Stimulated activated memory B cell treated with anti-CD40 and anti-IgM and Interleukin-4, amounts not matched to agents 10 μg/mL and 1 μg/mL and 100 μg/mL, for 72 hours (primary cell): ENCODE measurements around the gene PXMP2.

Experiments used
- ATAC-seq: fragments of 150-1000 bp; cut with Tn5 transposase; 2 replicates; pipeline ENCODE4 v1.10.0; 2021
- H3K27ac Mint-ChIP-seq: one replicate; pipeline ENCODE4 v1.8.0; 2022; ENCODE audit warnings: mild to moderate bottlenecking, mixed read lengths
- H3K27me3 Mint-ChIP-seq: one replicate; pipeline ENCODE4 v1.8.0; 2022; ENCODE audit warnings: mixed read lengths
- H3K36me3 Mint-ChIP-seq: one replicate; pipeline ENCODE4 v1.8.0; 2022; ENCODE audit warnings: mixed read lengths
- H3K4me1 Mint-ChIP-seq: one replicate; pipeline ENCODE4 v1.8.0; 2022; ENCODE audit warnings: mixed read lengths
- H3K4me3 Mint-ChIP-seq: one replicate; pipeline ENCODE4 v1.8.0; 2022; ENCODE audit warnings: mild to moderate bottlenecking, moderate library complexity, mixed read lengths
- H3K9me3 Mint-ChIP-seq: one replicate; pipeline ENCODE4 v1.8.0; 2022; ENCODE audit warnings: mixed read lengths

Gene PXMP2

DNA sequence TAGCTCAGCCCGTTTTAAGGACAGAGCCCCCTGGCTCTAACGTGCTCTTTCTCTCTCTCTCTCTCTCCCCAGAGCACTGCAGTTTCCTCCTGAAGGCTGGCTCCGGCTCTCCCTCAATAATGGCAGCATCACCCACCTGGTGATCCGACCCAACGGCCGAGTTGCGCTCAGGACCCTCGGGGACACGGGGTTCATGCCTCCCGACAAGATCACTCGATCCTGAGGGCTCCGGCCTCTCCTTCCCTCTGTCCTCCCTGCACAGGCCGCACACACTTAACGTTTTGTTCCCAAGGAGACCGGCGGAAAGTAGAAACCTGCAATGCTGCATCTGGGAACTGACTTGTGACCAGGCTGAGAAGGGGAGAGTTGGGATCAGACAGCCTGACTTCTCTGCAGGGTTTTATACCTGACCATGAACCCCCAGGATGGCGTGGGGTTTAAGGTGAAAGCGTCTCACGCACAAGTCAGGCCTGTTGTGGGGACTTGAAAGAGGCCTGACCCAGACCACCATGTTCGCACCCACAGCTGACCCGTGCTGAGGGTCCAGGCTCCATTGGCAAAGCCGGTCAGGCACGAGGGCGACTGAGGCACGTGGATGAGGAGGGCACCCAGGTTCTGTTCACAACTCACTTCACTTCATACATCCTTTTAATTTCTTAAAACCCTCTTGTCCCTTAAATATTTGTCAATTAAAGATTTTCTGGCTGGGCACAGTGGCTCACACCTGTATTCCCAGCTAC, 33.4 kb downstream of the PXMP2 start:
- ATAC-seq, result no peak
- Mint-ChIP-seq H3K36me3 (peaks cover 67% of the 10 kb centered on the region), H3K4me1 (no peaks in the 10 kb centered on the region), H3K27ac (no peak overlapping the region), H3K4me3 (peak overlapping the region; percentile 25), H3K27me3 (no peaks in the 10 kb centered on the region), H3K9me3 (no peaks in the 10 kb centered on the region)

DNA sequence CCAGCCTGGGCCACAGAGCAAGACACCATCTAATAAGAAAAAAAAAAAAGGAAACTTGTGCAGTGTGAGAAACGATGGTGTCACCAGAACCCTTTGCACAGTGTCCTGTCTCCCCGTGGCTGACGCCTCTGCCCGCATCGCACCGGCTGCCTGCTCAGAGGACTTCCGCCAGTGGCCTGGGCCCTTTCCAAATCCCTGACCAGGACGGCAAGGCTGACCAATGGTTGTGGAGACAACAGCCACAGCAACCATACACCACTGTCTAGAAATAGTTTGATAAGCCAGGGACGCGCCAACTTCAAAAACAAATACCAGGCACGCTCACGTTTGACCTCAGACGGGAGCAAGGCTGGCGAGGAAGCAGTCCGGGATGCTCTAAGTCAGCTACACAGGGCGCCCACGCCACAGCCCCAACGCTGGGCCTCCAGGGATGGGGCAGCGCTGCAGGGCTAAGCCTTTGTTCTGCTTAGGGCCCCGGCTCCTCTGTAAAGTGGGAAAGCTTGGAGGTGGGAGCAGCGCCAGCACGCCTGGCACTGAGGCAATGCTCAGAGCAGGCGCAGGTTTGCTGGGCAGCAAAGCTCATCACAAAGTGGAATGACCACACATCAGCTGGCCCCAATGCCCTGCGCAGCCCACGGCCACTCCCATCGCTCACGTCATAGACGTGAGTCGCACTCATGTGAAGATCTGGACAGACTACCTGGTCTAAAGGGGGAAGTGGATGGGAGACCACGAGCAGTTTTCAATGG, 35.8 kb downstream of the PXMP2 start:
- Mint-ChIP-seq H3K4me3 (no peak overlapping the region), H3K9me3 (no peaks in the 10 kb centered on the region), H3K27me3 (no peaks in the 10 kb centered on the region), H3K36me3 (peaks cover 76% of the 10 kb centered on the region), H3K4me1 (no peaks in the 10 kb centered on the region), H3K27ac (no peak overlapping the region)
- ATAC-seq, result no peak

DNA sequence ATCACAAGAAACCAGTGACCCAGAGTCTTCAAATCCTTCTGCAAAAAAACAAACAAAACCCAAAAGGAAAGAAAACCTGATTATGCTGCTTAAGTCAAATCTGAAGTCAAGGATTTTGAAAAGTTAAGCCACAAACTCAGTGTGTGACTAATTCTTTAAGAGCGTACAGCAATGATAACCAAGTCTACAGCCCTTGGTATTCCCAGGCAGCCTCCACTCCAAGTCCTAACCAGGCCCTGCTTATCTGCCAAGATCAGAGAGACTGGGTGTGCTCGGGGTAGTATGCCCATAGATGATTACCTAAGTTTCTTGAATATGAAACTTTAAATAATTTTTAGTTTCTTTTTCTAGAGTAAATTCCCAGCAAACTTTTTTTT, 36.4 kb downstream of the PXMP2 start:
- Mint-ChIP-seq H3K27ac (no peak overlapping the region), H3K36me3 (peaks cover 76% of the 10 kb centered on the region), H3K4me3 (no peak overlapping the region), H3K27me3 (no peaks in the 10 kb centered on the region), H3K4me1 (no peaks in the 10 kb centered on the region), H3K9me3 (no peaks in the 10 kb centered on the region)
- ATAC-seq, result no peak

DNA sequence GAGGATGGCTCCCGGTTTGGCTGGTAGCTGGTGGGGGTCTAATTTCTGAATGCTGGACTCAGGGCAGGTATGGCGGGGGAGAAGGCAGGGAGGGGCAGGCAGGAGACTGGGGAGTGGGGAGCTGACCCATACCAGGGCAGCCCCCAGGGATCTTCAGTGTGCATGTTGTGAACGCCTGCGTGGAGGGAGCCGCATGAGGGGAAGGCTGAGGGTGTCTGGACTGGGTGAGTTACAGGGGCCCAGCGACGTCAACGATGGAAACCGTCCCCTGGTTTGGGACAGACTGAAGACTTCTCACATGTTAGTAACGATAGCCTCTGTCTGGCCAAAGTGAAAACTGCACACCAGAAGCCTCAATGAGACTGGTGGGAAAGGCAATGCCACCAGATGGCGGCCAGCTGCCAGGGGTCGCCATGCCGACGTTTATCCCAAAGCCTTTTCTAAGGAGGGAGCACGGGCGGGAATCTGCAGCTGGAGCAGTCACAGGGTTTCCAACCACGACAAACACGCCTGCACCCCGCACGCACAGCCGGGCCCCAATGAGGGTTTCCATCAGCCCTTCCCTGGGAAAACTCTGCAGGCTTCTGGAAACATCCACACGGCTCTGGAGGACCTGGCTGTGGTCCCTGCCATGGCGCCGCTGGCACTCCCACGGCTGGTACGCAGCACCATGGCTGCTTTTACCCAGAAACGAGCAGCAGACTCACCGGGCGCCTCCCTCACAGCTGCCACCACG, 37.3 kb downstream of the PXMP2 start:
- Mint-ChIP-seq H3K4me3 (no peak overlapping the region), H3K27ac (no peak overlapping the region), H3K4me1 (no peaks in the 10 kb centered on the region), H3K9me3 (no peaks in the 10 kb centered on the region), H3K27me3 (no peaks in the 10 kb centered on the region), H3K36me3 (peaks cover 72% of the 10 kb centered on the region)
- ATAC-seq, result no peak

DNA sequence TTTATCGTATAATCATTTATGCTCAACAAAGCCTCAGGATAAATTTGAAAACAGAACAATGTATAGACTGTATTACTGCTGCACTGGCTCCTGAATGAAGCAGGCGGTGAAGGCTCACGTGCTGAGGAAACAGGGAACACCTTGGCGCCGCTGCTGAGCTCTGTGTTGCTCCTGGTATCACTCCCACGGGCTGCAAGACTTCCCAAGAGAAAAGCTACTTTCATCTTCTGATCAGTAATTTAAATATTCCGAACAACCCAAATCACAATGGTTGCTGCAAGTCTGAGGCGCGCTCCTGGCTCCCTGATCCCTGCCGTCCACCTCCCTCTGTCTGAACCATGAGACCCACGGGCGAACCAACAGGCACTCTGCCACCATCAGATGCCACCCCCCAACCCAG, 39.0 kb downstream of the PXMP2 start:
- Mint-ChIP-seq H3K4me3 (no peak overlapping the region), H3K9me3 (no peaks in the 10 kb centered on the region), H3K27ac (no peak overlapping the region), H3K27me3 (no peaks in the 10 kb centered on the region), H3K4me1 (peaks cover 7% of the 10 kb centered on the region), H3K36me3 (peaks cover 76% of the 10 kb centered on the region)
- no peak for ATAC-seq

- Mint-ChIP-seq H3K4me1 (peaks cover 7% of the 10 kb centered on the region), H3K27ac (no peak overlapping the region), H3K36me3 (peaks cover 84% of the 10 kb centered on the region), H3K9me3 (no peaks in the 10 kb centered on the region), H3K4me3 (no peak overlapping the region), H3K27me3 (no peaks in the 10 kb centered on the region)
- peak; percentile 60 for ATAC-seq
Observed at GRCh38 chr12:132727091-132727794, 39.9 kb downstream of the PXMP2 start.

DNA sequence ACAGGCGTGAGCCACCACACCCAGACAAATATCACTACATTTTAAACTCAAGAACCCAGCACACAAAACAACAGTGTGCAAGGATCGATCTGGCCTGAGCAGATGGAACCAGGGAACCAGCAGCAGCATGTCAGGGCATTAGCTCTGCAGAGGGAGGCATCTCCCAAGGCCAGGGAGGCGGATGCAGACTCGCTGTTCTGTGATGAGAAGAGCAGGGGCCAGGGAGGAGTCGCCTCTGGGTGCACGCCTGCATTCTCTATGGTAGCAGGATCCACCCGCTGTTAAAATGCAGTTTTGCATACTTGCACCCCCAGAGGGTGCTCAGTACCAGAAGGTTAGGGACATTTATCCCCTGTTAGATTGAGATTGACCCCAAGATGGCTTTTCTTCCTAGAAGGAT, 41.1 kb downstream of the PXMP2 start:
- no peak for ATAC-seq

DNA sequence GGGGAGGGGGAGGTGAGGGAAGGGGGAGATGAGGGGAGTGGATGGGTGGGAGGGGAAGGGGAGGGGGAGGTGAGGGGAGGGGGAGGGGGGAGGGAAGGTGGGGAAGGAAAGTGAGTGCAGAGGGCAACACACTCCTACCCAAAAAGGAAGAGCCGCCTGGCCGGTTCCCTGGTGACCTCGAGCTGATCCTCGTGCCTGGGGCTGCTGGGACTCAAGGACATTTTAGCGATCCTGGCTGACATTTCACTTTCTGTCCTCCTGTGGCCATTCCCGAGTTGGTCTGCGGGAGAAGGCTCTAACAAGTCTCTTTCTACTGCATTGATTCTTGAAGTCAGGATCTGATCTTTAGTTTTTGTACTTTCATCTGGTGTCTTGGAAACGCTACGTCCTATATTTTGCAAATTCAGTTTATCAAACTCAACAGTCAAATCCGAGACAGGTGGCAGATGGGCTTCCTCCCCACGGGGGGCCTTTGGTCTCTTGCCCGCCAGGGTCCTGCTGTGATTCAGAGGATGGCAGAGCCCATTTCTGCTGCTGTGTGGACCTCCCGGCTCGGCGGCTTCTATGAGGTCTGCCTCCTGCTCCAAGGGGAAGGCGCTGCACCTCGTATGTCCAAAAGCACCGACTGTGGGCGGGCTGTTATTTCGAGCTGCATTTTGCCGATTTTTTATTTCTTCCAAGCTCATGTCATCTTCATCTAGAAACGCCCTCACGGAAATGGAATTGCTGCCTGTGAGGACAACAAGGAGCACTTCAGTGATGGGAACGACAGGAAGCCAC, 42.3 kb downstream of the PXMP2 start:
- H3K9me3 Mint-ChIP-seq, result no peaks in the 10 kb centered on the region
- H3K36me3 Mint-ChIP-seq, result peaks cover 91% of the 10 kb centered on the region
- no peak overlapping the region for H3K4me3 Mint-ChIP-seq
- H3K4me1 Mint-ChIP-seq, result peaks cover 7% of the 10 kb centered on the region
- H3K27me3 Mint-ChIP-seq, result no peaks in the 10 kb centered on the region
- H3K27ac Mint-ChIP-seq, result peak overlapping the region; percentile 63
- ATAC-seq, result no peak

More for the DNA sequence above, 41.1 kb downstream of the PXMP2 start:
- no peaks in the 10 kb centered on the region for H3K27me3 Mint-ChIP-seq
- H3K4me3 Mint-ChIP-seq, result no peak overlapping the region
- peaks cover 91% of the 10 kb centered on the region for H3K36me3 Mint-ChIP-seq
- no peaks in the 10 kb centered on the region for H3K9me3 Mint-ChIP-seq
- H3K4me1 Mint-ChIP-seq, result peaks cover 7% of the 10 kb centered on the region
- peak overlapping the region; percentile 63 for H3K27ac Mint-ChIP-seq

GRCh38 chr12:132730353-132730752, 43.0 kb downstream of the PXMP2 start:
- Mint-ChIP-seq H3K27me3 (no peaks in the 10 kb centered on the region), H3K4me1 (peaks cover 7% of the 10 kb centered on the region), H3K9me3 (no peaks in the 10 kb centered on the region), H3K27ac (no peak overlapping the region), H3K36me3 (peaks cover 92% of the 10 kb centered on the region), H3K4me3 (no peak overlapping the region)
- no peak for ATAC-seq

DNA sequence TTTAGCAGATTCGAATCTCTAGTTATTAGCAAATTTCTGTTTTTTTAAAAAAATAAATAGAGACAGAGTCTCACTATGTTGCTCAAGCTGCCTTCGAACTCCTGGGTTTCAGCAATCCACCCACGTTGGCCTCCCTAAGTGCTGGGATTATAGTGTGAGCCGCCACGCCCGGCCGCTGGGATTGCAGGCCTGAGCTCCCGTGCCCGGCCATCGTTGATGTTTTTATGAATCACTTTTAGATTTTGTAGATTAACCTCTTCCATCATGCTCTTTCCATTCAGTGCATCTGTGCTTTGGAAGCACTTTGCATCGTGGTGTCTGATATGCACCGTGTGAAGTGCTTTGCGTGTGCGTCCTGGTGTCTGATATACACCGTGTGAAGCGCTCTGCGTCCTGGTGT, 44.2 kb downstream of the PXMP2 start:
- ATAC-seq, result no peak
- Mint-ChIP-seq H3K27me3 (no peaks in the 10 kb centered on the region), H3K4me3 (no peak overlapping the region), H3K27ac (no peak overlapping the region), H3K9me3 (no peaks in the 10 kb centered on the region), H3K36me3 (peaks cover 90% of the 10 kb centered on the region), H3K4me1 (peaks cover 7% of the 10 kb centered on the region)

DNA sequence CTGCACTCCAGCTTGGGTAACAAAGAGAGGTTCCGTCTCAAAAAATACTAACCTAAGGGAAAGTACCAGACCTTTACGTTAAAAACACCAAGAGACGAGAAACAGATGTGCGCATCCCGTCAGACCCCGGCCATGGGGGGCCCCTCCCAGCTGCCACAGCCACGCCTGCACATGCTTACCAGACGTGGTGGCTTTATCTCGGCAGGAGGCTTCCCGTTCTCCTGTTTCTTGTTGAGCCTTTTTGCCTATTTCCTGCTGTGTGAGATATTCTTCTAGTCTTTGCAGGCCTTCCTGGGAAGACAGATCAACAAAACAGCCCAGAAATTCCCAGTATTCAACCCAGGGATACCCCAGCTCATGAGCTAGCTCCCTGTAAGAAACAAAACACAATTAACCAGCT, 46.8 kb downstream of the PXMP2 start:
- peaks cover 7% of the 10 kb centered on the region for H3K4me1 Mint-ChIP-seq
- no peak for ATAC-seq
- no peaks in the 10 kb centered on the region for H3K27me3 Mint-ChIP-seq
- H3K36me3 Mint-ChIP-seq, result peaks cover 84% of the 10 kb centered on the region
- H3K4me3 Mint-ChIP-seq, result no peak overlapping the region
- H3K27ac Mint-ChIP-seq, result no peak overlapping the region
- H3K9me3 Mint-ChIP-seq, result no peaks in the 10 kb centered on the region

GRCh38 chr12:132735496-132735895, 48.1 kb downstream of the PXMP2 start:
- H3K27me3 Mint-ChIP-seq, result no peaks in the 10 kb centered on the region
- no peaks in the 10 kb centered on the region for H3K9me3 Mint-ChIP-seq
- peaks cover 86% of the 10 kb centered on the region for H3K36me3 Mint-ChIP-seq
- H3K4me3 Mint-ChIP-seq, result no peak overlapping the region
- no peak for ATAC-seq
- H3K4me1 Mint-ChIP-seq, result peaks cover under 1% of the 10 kb centered on the region
- H3K27ac Mint-ChIP-seq, result no peak overlapping the region

- Mint-ChIP-seq H3K4me3 (no peak overlapping the region), H3K9me3 (no peaks in the 10 kb centered on the region), H3K27me3 (no peaks in the 10 kb centered on the region), H3K27ac (no peak overlapping the region), H3K36me3 (peaks cover 86% of the 10 kb centered on the region), H3K4me1 (no peaks in the 10 kb centered on the region)
- ATAC-seq, result no peak
Observed at GRCh38 chr12:132736378-132736777, 49.0 kb downstream of the PXMP2 start.

GRCh38 chr12:132736913-132737312, 49.5 kb downstream of the PXMP2 start:
- Mint-ChIP-seq H3K27me3 (no peaks in the 10 kb centered on the region), H3K4me3 (no peak overlapping the region), H3K9me3 (no peaks in the 10 kb centered on the region), H3K4me1 (peaks cover 1% of the 10 kb centered on the region), H3K36me3 (peaks cover 86% of the 10 kb centered on the region), H3K27ac (no peak overlapping the region)
- ATAC-seq, result no peak
